SU-DHL-6 (cell line): ENCODE data around the gene TAX1BP1.

Experiments used
- H2AFZ ChIP-seq: fragments of 200-600 bp; sonication (generic); 2 replicates; pipeline ENCODE4 v1.6.1; 2014; ENCODE audit warnings: low read depth, mild to moderate bottlenecking, moderate library complexity, mixed read lengths, antibody characterized with exemption, low read length; ENCODE audit not compliant: severe bottlenecking
- H3F3A ChIP-seq: fragments of 200-600 bp; shearing (Covaris generic); 2 replicates; pipeline ENCODE4 v1.6.0; 2016; ENCODE audit warnings: antibody characterized with exemption, mild to moderate bottlenecking; ENCODE audit not compliant: insufficient read depth
- H3K27ac ChIP-seq: fragments of 200-600 bp; sonication (generic); 2 replicates; pipeline ENCODE4 v1.5.1; 2016; ENCODE audit warnings: low read depth, mild to moderate bottlenecking, low read length, moderate library complexity, mixed read lengths
- H3K27me3 ChIP-seq: fragments of 200-600 bp; sonication (generic), shearing (Covaris generic); 2 replicates; pipeline ENCODE4 v1.6.0; 2014; ENCODE audit warnings: mild to moderate bottlenecking, low read length
- H3K36me3 ChIP-seq: fragments of 200-600 bp; sonication (generic); 2 replicates; pipeline ENCODE4 v1.6.1; 2014; ENCODE audit warnings: mild to moderate bottlenecking, low read length, mixed read lengths
- H3K4me2 ChIP-seq: fragments of 300-600, 200-600 bp; shearing (Covaris generic), sonication (generic); 2 replicates; pipeline ENCODE4 v1.6.0; 2014; ENCODE audit warnings: low read length, low read depth, mild to moderate bottlenecking; ENCODE audit not compliant: poor library complexity, severe bottlenecking
- H3K4me3 ChIP-seq: fragments of 200-600 bp; sonication (generic); 2 replicates; pipeline ENCODE4 v1.5.1; 2014; ENCODE audit warnings: antibody characterized with exemption, low read length, mild to moderate bottlenecking, mixed read lengths; ENCODE audit not compliant: insufficient read depth, poor library complexity, severe bottlenecking
- H3K79me2 ChIP-seq: fragments of 200-600 bp; sonication (generic); 2 replicates; pipeline ENCODE4 v1.6.1; 2014; ENCODE audit warnings: mild to moderate bottlenecking, low read length, moderate library complexity; ENCODE audit not compliant: insufficient read depth
- H3K9ac ChIP-seq: fragments of 200-600 bp; sonication (generic); 2 replicates; pipeline ENCODE4 v1.7.0; 2014; ENCODE audit warnings: mild to moderate bottlenecking, low read length
- H3K9me2 ChIP-seq: fragments of 200-600 bp; sonication (generic); replicated peaks from 2 replicates; pipeline ENCODE4 v1.6.1; 2014; ENCODE audit warnings: low read length; ENCODE audit not compliant: insufficient read depth
- H3K9me3 ChIP-seq: fragments of 200-600 bp; sonication (generic); 2 replicates; pipeline ENCODE4 v1.6.1; 2014; ENCODE audit warnings: low read length, mixed read lengths; ENCODE audit not compliant: insufficient read depth
- H4K20me1 ChIP-seq: fragments of 200-600 bp; sonication (generic); 2 replicates; pipeline ENCODE4 v1.6.1; 2014; ENCODE audit warnings: low read depth, mild to moderate bottlenecking, antibody characterized with exemption, low read length, moderate library complexity, mixed read lengths
- EZH2phosphoT487 ChIP-seq: fragments of 200-600 bp; sonication (generic), shearing (Covaris generic); conservative IDR thresholded peaks from 2 replicates; pipeline ENCODE4 v1.6.1; 2018; ENCODE audit warnings: mild to moderate bottlenecking, antibody characterized with exemption, low read length, moderate library complexity, mixed read lengths
- TF ChIP-seq, protein P1 (sequence below): fragments of 200-600 bp; sonication (generic); IDR thresholded peaks from one replicate; pipeline ENCODE4 v1.5.1; 2017; ENCODE audit warnings: antibody characterized with exemption, mild to moderate bottlenecking, low read length, moderate library complexity; ENCODE audit not compliant: insufficient read depth, poor library complexity, severe bottlenecking

The TAX1BP1 gene

DNA sequence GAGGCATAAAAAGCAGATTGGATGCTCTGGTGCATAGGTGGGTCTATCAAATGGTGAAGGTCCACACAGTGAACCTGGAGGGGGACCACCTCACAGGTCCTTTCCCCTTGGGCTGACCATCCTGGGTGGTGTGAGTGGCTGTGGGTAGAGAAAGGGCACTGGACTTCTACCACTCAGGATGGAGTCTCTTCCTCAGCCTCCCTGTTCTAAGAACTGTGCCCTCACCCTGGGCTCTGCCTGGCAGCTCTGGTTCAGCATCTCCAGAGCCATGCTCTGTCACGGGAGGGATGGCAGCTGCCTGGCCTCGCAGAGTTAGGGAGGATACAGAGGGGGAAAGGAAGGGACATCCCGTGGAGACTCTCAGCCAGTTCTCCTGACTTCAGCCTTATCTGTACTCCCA is 121.8 kb downstream of the TAX1BP1 start:
- H3K27me3 ChIP-seq: no peaks in the 10 kb centered on the region
- H3K9me2 ChIP-seq: no peaks in the 10 kb centered on the region
- H3K27ac ChIP-seq: no peak overlapping the region
- H3K4me2 ChIP-seq: no peak overlapping the region
- H3K9ac ChIP-seq: no peak overlapping the region
- no peaks in the 10 kb centered on the region for H3F3A ChIP-seq
- no peak overlapping the region for H3K4me3 ChIP-seq
- no peaks in the 10 kb centered on the region for H3K9me3 ChIP-seq
- no peaks in the 10 kb centered on the region for H4K20me1 ChIP-seq
- H3K79me2 ChIP-seq: no peaks in the 10 kb centered on the region
- TF ChIP-seq, protein P1, sequence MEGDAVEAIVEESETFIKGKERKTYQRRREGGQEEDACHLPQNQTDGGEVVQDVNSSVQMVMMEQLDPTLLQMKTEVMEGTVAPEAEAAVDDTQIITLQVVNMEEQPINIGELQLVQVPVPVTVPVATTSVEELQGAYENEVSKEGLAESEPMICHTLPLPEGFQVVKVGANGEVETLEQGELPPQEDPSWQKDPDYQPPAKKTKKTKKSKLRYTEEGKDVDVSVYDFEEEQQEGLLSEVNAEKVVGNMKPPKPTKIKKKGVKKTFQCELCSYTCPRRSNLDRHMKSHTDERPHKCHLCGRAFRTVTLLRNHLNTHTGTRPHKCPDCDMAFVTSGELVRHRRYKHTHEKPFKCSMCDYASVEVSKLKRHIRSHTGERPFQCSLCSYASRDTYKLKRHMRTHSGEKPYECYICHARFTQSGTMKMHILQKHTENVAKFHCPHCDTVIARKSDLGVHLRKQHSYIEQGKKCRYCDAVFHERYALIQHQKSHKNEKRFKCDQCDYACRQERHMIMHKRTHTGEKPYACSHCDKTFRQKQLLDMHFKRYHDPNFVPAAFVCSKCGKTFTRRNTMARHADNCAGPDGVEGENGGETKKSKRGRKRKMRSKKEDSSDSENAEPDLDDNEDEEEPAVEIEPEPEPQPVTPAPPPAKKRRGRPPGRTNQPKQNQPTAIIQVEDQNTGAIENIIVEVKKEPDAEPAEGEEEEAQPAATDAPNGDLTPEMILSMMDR: no peak
- H3K36me3 ChIP-seq: no peaks in the 10 kb centered on the region
- H2AFZ ChIP-seq: no peak overlapping the region

DNA sequence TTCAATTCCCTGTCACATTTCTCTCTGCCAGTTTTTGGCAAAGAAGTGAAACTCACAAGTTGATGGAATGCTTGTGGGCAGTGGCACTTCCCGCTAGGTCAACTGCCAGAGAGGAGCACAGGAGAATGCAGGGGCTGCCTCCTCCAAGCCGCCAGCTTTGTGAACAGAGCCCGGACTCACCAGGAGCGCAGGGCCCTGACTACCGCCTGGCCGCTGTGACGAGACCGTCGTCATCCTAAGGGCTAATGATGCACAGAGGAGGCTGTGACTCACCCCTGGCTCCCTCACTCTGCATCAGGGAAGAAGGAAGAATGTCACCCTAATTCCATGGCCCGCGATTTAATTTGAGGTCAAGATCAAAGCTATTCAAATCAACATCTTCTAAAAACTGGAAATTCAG is 123.9 kb downstream of the TAX1BP1 start:
- no peaks in the 10 kb centered on the region for H3K79me2 ChIP-seq
- H3K27ac ChIP-seq: no peak overlapping the region
- H2AFZ ChIP-seq: no peak overlapping the region
- H3K9me3 ChIP-seq: no peaks in the 10 kb centered on the region
- H3K36me3 ChIP-seq: no peaks in the 10 kb centered on the region
- H3K4me2 ChIP-seq: no peak overlapping the region
- H4K20me1 ChIP-seq: no peaks in the 10 kb centered on the region
- no peak overlapping the region for H3K4me3 ChIP-seq
- H3K9ac ChIP-seq: no peak overlapping the region
- H3F3A ChIP-seq: no peaks in the 10 kb centered on the region
- H3K27me3 ChIP-seq: no peaks in the 10 kb centered on the region
- TF ChIP-seq EZH2phosphoT487: no peak
- TF ChIP-seq, protein P1: no peak
- H3K9me2 ChIP-seq: no peaks in the 10 kb centered on the region

DNA sequence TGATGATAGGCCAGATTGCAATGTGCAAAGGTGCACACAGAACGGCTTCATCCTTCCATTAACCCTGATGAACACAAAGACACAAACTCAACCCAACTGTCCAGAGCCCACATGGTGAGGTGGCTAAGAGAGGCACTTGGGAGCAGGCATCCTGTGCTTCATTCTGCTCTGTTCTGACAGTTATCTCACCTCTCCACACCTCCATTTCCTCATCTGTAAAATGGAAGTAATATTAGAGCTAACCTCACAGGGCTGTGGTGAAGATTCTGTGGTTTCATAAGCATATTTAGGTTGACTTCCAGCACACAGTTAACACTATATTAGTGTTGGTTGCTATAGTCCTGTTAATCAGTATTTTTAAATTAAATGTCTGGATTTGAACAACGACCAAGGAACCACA is 126.3 kb downstream of the TAX1BP1 start:
- Histone ChIP-seq H4K20me1 (no peaks in the 10 kb centered on the region), H3F3A (no peaks in the 10 kb centered on the region)
- TF ChIP-seq EZH2phosphoT487: no peak
- TF ChIP-seq, protein P1: no peak

More for the DNA sequence above, 126.3 kb downstream of the TAX1BP1 start:
- Histone ChIP-seq H3K4me3 (no peak overlapping the region), H3K9me3 (no peaks in the 10 kb centered on the region), H3K36me3 (no peaks in the 10 kb centered on the region), H3K79me2 (no peaks in the 10 kb centered on the region), H3K27ac (no peak overlapping the region), H3K9me2 (no peaks in the 10 kb centered on the region), H3K9ac (no peak overlapping the region), H2AFZ (no peak overlapping the region), H3K27me3 (no peaks in the 10 kb centered on the region), H3K4me2 (no peak overlapping the region)
